ENCODE data around the gene SAMD4B. TPM values are rescaled to one million over a fixed set of nuclear protein-coding genes. Genes with fewer than 3 reads are reported as not detected.

The SAMD4B gene
- total RNA-seq, 1 donor from 2014 or later = 158 TPM

GRCh38 chr19:39382991-39383828 is 41.0 kb downstream of the SAMD4B start:
- H3K4me3 Mint-ChIP-seq = no peak overlapping the region
- no peak for TF ChIP-seq CTCF (conservative IDR thresholded peaks at IDR 0.05)
- peaks cover 13% of the 10 kb centered on the region for H3K36me3 Mint-ChIP-seq (ENCODE audit: low read depth)
- no peaks in the 10 kb centered on the region for H3K4me1 Mint-ChIP-seq
- no peak overlapping the region for H3K27ac Mint-ChIP-seq (ENCODE audit: unreplicated experiment)
- DNase-seq (ENCODE audit: low read depth, low spot score) = no peak
- no peaks in the 10 kb centered on the region for H3K27me3 Mint-ChIP-seq (ENCODE audit: low read depth)
- H3K9me3 Mint-ChIP-seq = no peaks in the 10 kb centered on the region

DNA sequence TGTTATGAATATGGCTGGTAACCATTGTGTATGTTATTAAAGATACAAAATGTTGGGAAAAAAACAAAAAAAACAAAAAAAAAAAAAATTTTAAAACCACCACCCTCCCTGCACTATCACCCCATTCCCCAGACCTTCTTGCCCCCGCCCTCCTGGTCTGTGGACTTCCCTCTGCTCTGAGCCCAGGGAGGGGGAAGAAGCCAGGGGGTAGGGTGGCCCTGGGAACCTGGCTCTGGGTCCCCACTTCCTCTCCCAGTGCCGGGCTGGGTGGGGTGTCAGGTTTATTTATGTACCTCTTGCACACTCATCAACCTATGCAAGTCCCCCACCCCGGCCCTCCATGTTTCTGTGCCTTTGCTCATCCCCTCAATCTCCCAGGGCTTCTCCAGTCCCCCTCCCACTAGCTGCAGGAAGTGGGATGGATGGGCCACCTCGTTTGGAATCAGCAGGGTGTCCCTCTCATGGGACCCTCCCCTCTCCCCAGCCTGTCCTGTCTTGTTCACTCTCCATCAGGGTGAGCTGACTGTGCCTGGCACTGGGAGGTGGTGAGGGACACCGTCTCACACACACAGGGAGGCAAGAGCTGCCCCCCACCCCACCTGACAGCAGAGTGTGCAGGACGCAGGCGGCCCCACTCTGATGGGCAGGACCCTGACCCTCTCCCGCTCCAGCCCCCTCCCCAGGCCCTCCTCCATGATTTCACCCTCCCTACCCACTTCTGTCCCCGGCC is 42.8 kb downstream of the SAMD4B start:
- Mint-ChIP-seq H3K4me3 (no peak overlapping the region), H3K27ac (ENCODE audit: unreplicated experiment) (no peak overlapping the region)
- no peak for DNase-seq (ENCODE audit: low read depth, low spot score)

GRCh38 chr19:39385629-39386411 is 43.6 kb downstream of the SAMD4B start:
- Mint-ChIP-seq H3K4me1 (peaks cover 7% of the 10 kb centered on the region), H3K36me3 (ENCODE audit: low read depth) (peaks cover 22% of the 10 kb centered on the region), H3K27me3 (ENCODE audit: low read depth) (no peaks in the 10 kb centered on the region), H3K27ac (ENCODE audit: unreplicated experiment) (peak overlapping the region; percentile 13), H3K4me3 (peak overlapping the region; percentile 49), H3K9me3 (no peaks in the 10 kb centered on the region)
- DNase-seq (ENCODE audit: low read depth, low spot score) = no peak
- no peak for TF ChIP-seq CTCF (conservative IDR thresholded peaks at IDR 0.05)

More for the DNA sequence above, 42.8 kb downstream of the SAMD4B start:
- TF ChIP-seq CTCF (conservative IDR thresholded peaks at IDR 0.05) = no peak
- H3K27me3 Mint-ChIP-seq (ENCODE audit: low read depth) = no peaks in the 10 kb centered on the region
- H3K36me3 Mint-ChIP-seq (ENCODE audit: low read depth) = peaks cover 22% of the 10 kb centered on the region
- no peaks in the 10 kb centered on the region for H3K9me3 Mint-ChIP-seq
- H3K4me1 Mint-ChIP-seq = peaks cover 2% of the 10 kb centered on the region

DNA sequence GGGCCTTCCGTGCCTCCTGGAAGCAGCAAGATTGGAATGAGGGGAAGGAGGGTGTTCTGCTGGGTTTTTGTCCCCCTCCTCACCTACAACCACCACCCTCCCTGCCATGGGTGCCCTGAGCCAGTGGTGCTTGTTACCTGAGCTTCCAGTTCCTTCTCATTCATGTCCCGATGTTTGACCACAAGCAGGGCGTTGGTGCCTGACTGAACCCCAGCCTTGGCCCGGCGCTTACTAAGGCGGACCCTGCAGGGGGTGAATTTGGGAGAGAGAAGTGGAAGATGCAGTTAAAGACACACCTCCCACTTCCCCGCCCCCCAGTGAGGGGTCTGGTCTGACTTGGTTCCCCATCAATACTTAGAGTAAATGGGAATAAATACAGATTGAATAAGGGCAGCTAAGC is 44.3 kb downstream of the SAMD4B start:
- Mint-ChIP-seq H3K36me3 (ENCODE audit: low read depth) (peaks cover 17% of the 10 kb centered on the region), H3K9me3 (no peaks in the 10 kb centered on the region), H3K27ac (ENCODE audit: unreplicated experiment) (peak overlapping the region; percentile 70), H3K4me3 (peak overlapping the region; percentile 92), H3K4me1 (peaks cover 14% of the 10 kb centered on the region), H3K27me3 (ENCODE audit: low read depth) (peaks cover 3% of the 10 kb centered on the region)
- DNase-seq (ENCODE audit: low read depth, low spot score) = no peak
- TF ChIP-seq CTCF (conservative IDR thresholded peaks at IDR 0.05) = no peak

- peaks cover 3% of the 10 kb centered on the region for H3K27me3 Mint-ChIP-seq (ENCODE audit: low read depth)
- DNase-seq (ENCODE audit: low read depth, low spot score) = no peak
- no peak overlapping the region for H3K27ac Mint-ChIP-seq (ENCODE audit: unreplicated experiment)
- H3K9me3 Mint-ChIP-seq = no peaks in the 10 kb centered on the region
- peaks cover 21% of the 10 kb centered on the region for H3K4me1 Mint-ChIP-seq
- H3K36me3 Mint-ChIP-seq (ENCODE audit: low read depth) = peaks cover 17% of the 10 kb centered on the region
- TF ChIP-seq CTCF (conservative IDR thresholded peaks at IDR 0.05) = no peak
- H3K4me3 Mint-ChIP-seq = peak overlapping the region; percentile 92
Observed at GRCh38 chr19:39388657-39389056, 46.4 kb downstream of the SAMD4B start.
